Measurements from ENCODE around the gene SSX2IP. TPM values are rescaled to one million over a fixed set of nuclear protein-coding genes. Genes with fewer than 3 reads are reported as not detected.
A peak's percentile ranks its signal among the peaks of the same experiment; 100 is the strongest.
"Not testable (repeated sequence)": the region's sequence is repeated elsewhere in the genome, so short reads cannot be mapped to it uniquely, and the experiment has no call there.

The SSX2IP gene
- total RNA-seq, 1 experiment from 2014 or later: 28.0 TPM

DNA sequence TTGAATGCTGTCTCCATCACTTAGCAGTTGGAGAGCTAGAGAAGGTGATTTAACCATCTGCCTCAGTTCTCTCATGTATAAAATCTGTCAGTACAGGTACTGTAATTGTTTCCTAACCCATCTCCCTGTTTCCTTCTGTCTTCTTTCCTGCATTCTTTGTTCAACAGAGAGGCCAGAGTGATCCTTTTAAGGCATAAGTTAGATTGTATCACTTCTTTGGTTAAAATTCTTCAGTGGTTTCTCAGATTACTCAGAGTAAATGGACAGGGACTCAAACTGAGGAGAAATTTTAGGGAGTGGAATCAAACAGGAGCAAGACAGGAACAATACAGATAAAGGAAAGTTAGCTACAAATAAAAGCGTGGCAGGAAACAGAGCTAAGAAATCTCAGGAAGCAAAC, 45.2 kb upstream of the SSX2IP start:
- Histone ChIP-seq H3K27me3 (ENCODE audit: low read length) (no peaks in the 10 kb centered on the region), H3K4me3 (ENCODE audit: low read length) (no peak overlapping the region), H3K36me3 (ENCODE audit: low read depth, low read length) (no peaks in the 10 kb centered on the region), H3K27ac (ENCODE audit: low read length) (no peak overlapping the region), H3K9me3 (ENCODE audit: low read length) (no peaks in the 10 kb centered on the region), H3K9me2 (replicated peaks; ENCODE audit: low read length) (no peaks in the 10 kb centered on the region), H2AFZ (ENCODE audit: low read length) (no peak overlapping the region), H3F3A (ENCODE audit: low read length, unreplicated experiment) (no peaks in the 10 kb centered on the region), H3K4me1 (ENCODE audit: insufficient read depth, low read length) (peaks cover 3% of the 10 kb centered on the region; the same call in 1 of the 2 replicates), H3K79me2 (ENCODE audit: low read length) (no peaks in the 10 kb centered on the region), H3K9ac (ENCODE audit: low read length) (no peak overlapping the region), H3K4me2 (ENCODE audit: low read length) (no peak overlapping the region), H4K20me1 (ENCODE audit: low read length) (no peaks in the 10 kb centered on the region)
- no TSS peak for BruUV-seq (replicated peaks)
- DNase-seq (no peak), ATAC-seq (no peak)
- TF ChIP-seq EZH2phosphoT487 (IDR thresholded peaks at IDR 0.05; ENCODE audit: borderline replicate concordance, low read length) (no peak), EZH2 (IDR thresholded peaks at IDR 0.05; ENCODE audit: low read length, unreplicated experiment) (no peak)
- TF ChIP-seq, protein P1, sequence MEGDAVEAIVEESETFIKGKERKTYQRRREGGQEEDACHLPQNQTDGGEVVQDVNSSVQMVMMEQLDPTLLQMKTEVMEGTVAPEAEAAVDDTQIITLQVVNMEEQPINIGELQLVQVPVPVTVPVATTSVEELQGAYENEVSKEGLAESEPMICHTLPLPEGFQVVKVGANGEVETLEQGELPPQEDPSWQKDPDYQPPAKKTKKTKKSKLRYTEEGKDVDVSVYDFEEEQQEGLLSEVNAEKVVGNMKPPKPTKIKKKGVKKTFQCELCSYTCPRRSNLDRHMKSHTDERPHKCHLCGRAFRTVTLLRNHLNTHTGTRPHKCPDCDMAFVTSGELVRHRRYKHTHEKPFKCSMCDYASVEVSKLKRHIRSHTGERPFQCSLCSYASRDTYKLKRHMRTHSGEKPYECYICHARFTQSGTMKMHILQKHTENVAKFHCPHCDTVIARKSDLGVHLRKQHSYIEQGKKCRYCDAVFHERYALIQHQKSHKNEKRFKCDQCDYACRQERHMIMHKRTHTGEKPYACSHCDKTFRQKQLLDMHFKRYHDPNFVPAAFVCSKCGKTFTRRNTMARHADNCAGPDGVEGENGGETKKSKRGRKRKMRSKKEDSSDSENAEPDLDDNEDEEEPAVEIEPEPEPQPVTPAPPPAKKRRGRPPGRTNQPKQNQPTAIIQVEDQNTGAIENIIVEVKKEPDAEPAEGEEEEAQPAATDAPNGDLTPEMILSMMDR (conservative IDR thresholded peaks at IDR 0.05; ENCODE audit: low read depth, low read length): no peak
- ChIA-PET CTCF (no interaction called here), POLR2A (ENCODE audit: unreplicated experiment) (interaction anchor here (0.6 kb wide), 1 partner anchor 215 kb away, joined by 4 read pairs; no protein-coding TSS in a partner anchor)
- intact Hi-C loops (cut with micrococcal nuclease): no loop called here

DNA sequence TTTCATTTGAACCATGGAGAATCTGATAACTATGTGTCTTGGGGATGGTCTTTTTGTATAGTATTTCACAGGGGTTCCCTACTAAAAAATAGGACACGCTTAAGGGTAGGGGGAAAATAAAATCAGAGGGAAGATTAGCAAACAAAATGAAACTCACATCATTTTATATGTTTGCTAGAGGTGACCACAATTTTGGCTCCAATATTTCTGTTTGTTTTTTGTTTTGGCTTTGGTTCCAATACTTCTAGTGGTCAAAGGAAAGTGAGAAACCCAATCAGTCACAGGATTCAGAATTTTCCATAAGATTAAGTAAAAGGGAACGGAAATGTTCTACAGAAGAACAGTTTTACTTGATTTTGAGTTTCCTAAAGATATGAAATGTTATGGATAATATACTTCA, 42.3 kb upstream of the SSX2IP start:
- DNase-seq: peak; percentile 51
- H3K9ac ChIP-seq (ENCODE audit: low read length): no peak overlapping the region
- no peak overlapping the region for H3K4me2 ChIP-seq (ENCODE audit: low read length)
- H4K20me1 ChIP-seq (ENCODE audit: low read length): no peaks in the 10 kb centered on the region
- no peaks in the 10 kb centered on the region for H3F3A ChIP-seq (ENCODE audit: low read length, unreplicated experiment)
- H3K36me3 ChIP-seq (ENCODE audit: low read depth, low read length): no peaks in the 10 kb centered on the region
- ChIA-PET POLR2A (ENCODE audit: unreplicated experiment) (no interaction called here), CTCF (no interaction called here)
- H2AFZ ChIP-seq (ENCODE audit: low read length): no peak overlapping the region
- H3K4me1 ChIP-seq (ENCODE audit: insufficient read depth, low read length): peaks cover 3% of the 10 kb centered on the region; the same call in 1 of the 2 replicates
- H3K27me3 ChIP-seq (ENCODE audit: low read length): no peaks in the 10 kb centered on the region
- intact Hi-C loops (cut with micrococcal nuclease): no loop called here
- no peaks in the 10 kb centered on the region for H3K9me2 ChIP-seq (replicated peaks; ENCODE audit: low read length)
- TF ChIP-seq EZH2 (IDR thresholded peaks at IDR 0.05; ENCODE audit: low read length, unreplicated experiment) (no peak), EZH2phosphoT487 (IDR thresholded peaks at IDR 0.05; ENCODE audit: borderline replicate concordance, low read length) (no peak)
- TF ChIP-seq, protein P1 (conservative IDR thresholded peaks at IDR 0.05; ENCODE audit: low read depth, low read length): no peak
- H3K79me2 ChIP-seq (ENCODE audit: low read length): no peaks in the 10 kb centered on the region
- peak; percentile 67 for ATAC-seq
- H3K9me3 ChIP-seq (ENCODE audit: low read length): no peaks in the 10 kb centered on the region
- H3K27ac ChIP-seq (ENCODE audit: low read length): no peak overlapping the region
- BruUV-seq (replicated peaks): no TSS peak
- no peak overlapping the region for H3K4me3 ChIP-seq (ENCODE audit: low read length)

DNA sequence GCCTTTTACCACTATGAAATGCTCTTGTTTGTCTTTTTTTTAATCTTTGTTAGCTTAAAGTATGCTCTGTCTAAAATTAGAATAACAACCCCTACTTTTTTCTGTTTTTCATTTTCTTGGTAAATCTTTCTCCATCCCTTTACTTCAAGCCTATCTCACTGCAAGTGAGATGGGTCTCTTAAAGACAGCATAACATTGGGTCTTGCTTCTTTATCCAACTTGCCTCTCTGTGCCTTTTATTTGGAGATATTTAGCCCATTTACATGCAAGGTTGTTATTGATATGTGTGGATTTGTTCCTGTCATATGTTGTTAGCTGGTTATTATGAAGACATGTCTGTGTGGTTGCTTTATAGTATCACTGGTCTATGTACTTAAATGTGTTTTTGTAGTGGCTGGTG, 41.3 kb upstream of the SSX2IP start:
- Histone ChIP-seq H3K27ac (ENCODE audit: low read length) (no peak overlapping the region), H3F3A (ENCODE audit: low read length, unreplicated experiment) (no peaks in the 10 kb centered on the region), H2AFZ (ENCODE audit: low read length) (no peak overlapping the region), H4K20me1 (ENCODE audit: low read length) (no peaks in the 10 kb centered on the region), H3K9me2 (replicated peaks; ENCODE audit: low read length) (no peaks in the 10 kb centered on the region), H3K4me2 (ENCODE audit: low read length) (no peak overlapping the region), H3K79me2 (ENCODE audit: low read length) (no peaks in the 10 kb centered on the region), H3K4me1 (ENCODE audit: insufficient read depth, low read length) (peaks cover 13% of the 10 kb centered on the region), H3K27me3 (ENCODE audit: low read length) (no peaks in the 10 kb centered on the region), H3K36me3 (ENCODE audit: low read depth, low read length) (no peaks in the 10 kb centered on the region), H3K9ac (ENCODE audit: low read length) (no peak overlapping the region), H3K9me3 (ENCODE audit: low read length) (no peaks in the 10 kb centered on the region), H3K4me3 (ENCODE audit: low read length) (no peak overlapping the region)
- intact Hi-C loops (cut with micrococcal nuclease): no loop called here
- no TSS peak for BruUV-seq (replicated peaks)
- no peak for TF ChIP-seq EZH2phosphoT487 (IDR thresholded peaks at IDR 0.05; ENCODE audit: borderline replicate concordance, low read length)
- TF ChIP-seq, protein P1 (conservative IDR thresholded peaks at IDR 0.05; ENCODE audit: low read depth, low read length): no peak
- TF ChIP-seq EZH2 (IDR thresholded peaks at IDR 0.05; ENCODE audit: low read length, unreplicated experiment): no peak
- POLR2A ChIA-PET (ENCODE audit: unreplicated experiment): no interaction called here
- ATAC-seq (no peak), DNase-seq (no peak)
- CTCF ChIA-PET: no interaction called here

DNA sequence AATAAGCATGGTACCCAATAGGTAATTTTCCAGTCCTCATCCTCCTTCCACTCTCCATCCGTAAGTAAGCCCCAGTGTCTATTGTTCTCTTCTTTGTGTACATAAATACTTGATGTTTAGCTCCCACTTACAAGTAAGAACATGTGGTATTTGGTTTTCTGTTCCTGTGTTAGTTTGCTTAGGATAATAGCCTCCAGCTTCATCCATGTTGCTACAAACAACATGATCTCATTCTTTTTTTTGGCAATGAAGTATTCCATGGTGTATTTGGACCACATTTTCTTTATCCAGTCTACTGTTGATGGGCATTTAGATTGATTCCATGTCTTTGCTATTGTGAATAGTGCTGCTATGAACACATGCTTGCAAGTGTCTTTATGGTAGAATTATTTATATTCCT, 37.5 kb upstream of the SSX2IP start:
- H3K27ac ChIP-seq (ENCODE audit: low read length); H3K36me3 ChIP-seq (ENCODE audit: low read depth, low read length); CTCF ChIA-PET; H3K4me2 ChIP-seq (ENCODE audit: low read length); H3K4me3 ChIP-seq (ENCODE audit: low read length); H3K9me3 ChIP-seq (ENCODE audit: low read length); H4K20me1 ChIP-seq (ENCODE audit: low read length); H2AFZ ChIP-seq (ENCODE audit: low read length); H3F3A ChIP-seq (ENCODE audit: low read length, unreplicated experiment); H3K9me2 ChIP-seq (replicated peaks; ENCODE audit: low read length); H3K79me2 ChIP-seq (ENCODE audit: low read length); H3K9ac ChIP-seq (ENCODE audit: low read length); POLR2A ChIA-PET (ENCODE audit: unreplicated experiment); DNase-seq; H3K27me3 ChIP-seq (ENCODE audit: low read length); BruUV-seq (replicated peaks): not testable (repeated sequence)
- peaks cover 18% of the 10 kb centered on the region for H3K4me1 ChIP-seq (ENCODE audit: insufficient read depth, low read length)
- intact Hi-C loops (cut with micrococcal nuclease): loop anchor here (2.0 to 5.0 kb wide), 2 partner anchors 29 to 40 kb away; no protein-coding TSS in a partner anchor
- peak; percentile 28; the same call in 1 of the 2 replicates for ATAC-seq
